ENCODE data around the gene TSPAN19. TPM values are rescaled to one million over a fixed set of nuclear protein-coding genes. Genes with fewer than 3 reads are reported as not detected.
A peak's percentile ranks its signal among the peaks of the same experiment; 100 is the strongest.

Gene TSPAN19
- total RNA-seq, 3 donors from 2014 or later = not detected

DNA sequence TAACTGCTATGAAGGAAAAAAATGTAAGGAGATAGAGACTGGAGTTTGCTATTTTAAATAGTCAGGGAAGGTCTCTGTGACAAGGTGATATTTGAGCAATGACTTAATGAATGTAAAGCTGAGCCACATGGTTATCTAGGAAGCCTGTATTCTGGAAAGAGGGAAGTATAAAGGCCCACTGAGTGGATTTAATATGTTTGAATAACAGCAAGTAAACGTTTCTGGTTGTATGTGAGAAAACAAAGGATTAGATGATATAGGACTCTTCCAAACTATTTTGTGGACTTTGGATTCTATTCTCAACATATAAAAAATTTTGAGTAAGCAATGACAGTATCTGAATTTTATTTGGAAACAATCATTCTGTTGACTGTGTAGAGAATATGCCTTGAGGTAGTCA, 5.3 kb upstream of the TSPAN19 start:
- TF ChIP-seq POLR2A (IDR thresholded peaks at IDR 0.05) = no peak
- TF ChIP-seq, protein P1, sequence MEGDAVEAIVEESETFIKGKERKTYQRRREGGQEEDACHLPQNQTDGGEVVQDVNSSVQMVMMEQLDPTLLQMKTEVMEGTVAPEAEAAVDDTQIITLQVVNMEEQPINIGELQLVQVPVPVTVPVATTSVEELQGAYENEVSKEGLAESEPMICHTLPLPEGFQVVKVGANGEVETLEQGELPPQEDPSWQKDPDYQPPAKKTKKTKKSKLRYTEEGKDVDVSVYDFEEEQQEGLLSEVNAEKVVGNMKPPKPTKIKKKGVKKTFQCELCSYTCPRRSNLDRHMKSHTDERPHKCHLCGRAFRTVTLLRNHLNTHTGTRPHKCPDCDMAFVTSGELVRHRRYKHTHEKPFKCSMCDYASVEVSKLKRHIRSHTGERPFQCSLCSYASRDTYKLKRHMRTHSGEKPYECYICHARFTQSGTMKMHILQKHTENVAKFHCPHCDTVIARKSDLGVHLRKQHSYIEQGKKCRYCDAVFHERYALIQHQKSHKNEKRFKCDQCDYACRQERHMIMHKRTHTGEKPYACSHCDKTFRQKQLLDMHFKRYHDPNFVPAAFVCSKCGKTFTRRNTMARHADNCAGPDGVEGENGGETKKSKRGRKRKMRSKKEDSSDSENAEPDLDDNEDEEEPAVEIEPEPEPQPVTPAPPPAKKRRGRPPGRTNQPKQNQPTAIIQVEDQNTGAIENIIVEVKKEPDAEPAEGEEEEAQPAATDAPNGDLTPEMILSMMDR (IDR thresholded peaks at IDR 0.05) = no peak
- no peak for TF ChIP-seq POLR2AphosphoS5 (IDR thresholded peaks at IDR 0.05)
- Histone ChIP-seq H3K9me3 (no peaks in the 10 kb centered on the region), H3K4me3 (no peak overlapping the region), H3K27me3 (no peaks in the 10 kb centered on the region), H3K36me3 (peaks cover 6% of the 10 kb centered on the region), H3K27ac (no peak overlapping the region), H3K4me1 (no peaks in the 10 kb centered on the region)
- DNase-seq (ENCODE audit: low spot score in 2 of 2) = no peak
- intact Hi-C loops (cut with DNase I; ENCODE audit: low total_unique reads) = no loop called here

DNA sequence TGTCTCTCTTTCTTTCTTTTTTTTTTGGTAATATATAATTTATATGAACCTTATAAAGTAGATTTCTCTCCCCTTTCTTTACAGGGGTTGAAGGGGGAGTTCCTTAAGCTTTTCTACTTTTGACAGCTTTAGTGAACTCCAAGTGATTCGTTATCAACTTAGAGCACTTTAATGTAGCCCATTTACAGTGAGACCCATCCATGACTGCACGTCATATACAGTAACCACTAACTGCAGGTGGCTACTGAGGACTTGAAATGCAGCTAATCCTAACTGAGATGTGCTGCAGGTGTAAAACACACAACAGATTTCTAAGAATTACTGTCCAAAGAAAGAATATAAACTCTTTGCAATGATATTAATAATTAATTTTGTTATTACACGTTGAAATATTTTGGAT, 656 bp upstream of the TSPAN19 start:
- peak overlapping the region; percentile 30 to 67 (median 57) for H3K4me3 ChIP-seq
- no peaks in the 10 kb centered on the region for H3K9me3 ChIP-seq
- H3K27ac ChIP-seq = peak overlapping the region in 1 of 2 donors; percentile 26
- no peaks in the 10 kb centered on the region for H3K4me1 ChIP-seq
- no peaks in the 10 kb centered on the region for H3K27me3 ChIP-seq
- TF ChIP-seq, protein P1 (IDR thresholded peaks at IDR 0.05) = no peak
- TF ChIP-seq POLR2A (IDR thresholded peaks at IDR 0.05) = no peak
- TF ChIP-seq POLR2AphosphoS5 (IDR thresholded peaks at IDR 0.05) = no peak
- intact Hi-C loops (cut with DNase I; ENCODE audit: low total_unique reads) = loop anchor here (10.0 kb wide), 1 partner anchor 162 kb away; no protein-coding TSS in a partner anchor
- no peak for DNase-seq (ENCODE audit: low spot score in 2 of 2)
- no peaks in the 10 kb centered on the region for H3K36me3 ChIP-seq

DNA sequence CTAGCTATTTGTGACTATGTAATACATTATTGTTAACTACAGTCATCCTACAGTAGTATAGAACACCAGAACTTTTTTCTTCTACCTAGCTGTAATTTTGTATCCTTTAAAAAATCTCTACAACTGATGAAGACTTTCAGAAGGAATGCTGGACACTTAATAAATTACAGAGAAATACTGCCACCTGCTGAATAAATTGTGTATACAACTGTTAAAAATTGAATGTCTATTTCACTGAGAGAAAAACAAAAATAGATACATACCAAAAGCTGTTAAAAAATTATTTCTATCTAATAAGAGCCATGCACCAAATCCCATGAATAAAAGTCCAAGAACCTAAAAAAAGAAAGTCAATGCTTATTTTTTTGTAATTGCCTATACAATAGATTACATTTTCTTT, 6.6 kb downstream of the TSPAN19 start:
- DNase-seq (ENCODE audit: low spot score in 2 of 2) = no peak
- no peak overlapping the region for H3K27ac ChIP-seq
- no peaks in the 10 kb centered on the region for H3K9me3 ChIP-seq
- no peaks in the 10 kb centered on the region for H3K4me1 ChIP-seq
- intact Hi-C loops (cut with DNase I; ENCODE audit: low total_unique reads) = no loop called here
- no peaks in the 10 kb centered on the region for H3K36me3 ChIP-seq
- TF ChIP-seq POLR2AphosphoS5 (IDR thresholded peaks at IDR 0.05) = no peak
- TF ChIP-seq, protein P1 (IDR thresholded peaks at IDR 0.05) = peak in 2 of 3 donors; percentile 35 to 58
- no peak for TF ChIP-seq POLR2A (IDR thresholded peaks at IDR 0.05)
- H3K27me3 ChIP-seq = no peaks in the 10 kb centered on the region
- H3K4me3 ChIP-seq = no peak overlapping the region

DNA sequence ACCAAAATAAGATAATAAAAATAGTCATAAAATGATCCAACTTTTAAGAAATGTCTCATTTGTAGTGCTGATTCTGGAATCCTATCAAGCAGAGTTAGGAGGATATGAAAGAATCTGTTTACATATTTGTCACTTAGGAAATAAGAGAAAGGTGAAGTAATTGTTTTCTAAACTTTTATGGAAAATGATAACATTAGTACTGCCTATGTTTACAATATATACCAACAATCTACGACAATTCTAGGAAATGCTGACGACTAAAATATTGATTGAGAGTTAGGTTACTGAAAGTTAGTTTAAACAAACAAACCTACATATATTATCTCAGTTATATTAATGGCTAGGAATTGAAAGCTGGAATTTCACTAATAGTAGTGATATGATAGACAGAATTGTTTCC, 18.0 kb downstream of the TSPAN19 start:
- intact Hi-C loops (cut with DNase I; ENCODE audit: low total_unique reads) = no loop called here
- Histone ChIP-seq H3K27ac (no peak overlapping the region), H3K9me3 (no peaks in the 10 kb centered on the region), H3K36me3 (no peaks in the 10 kb centered on the region), H3K4me3 (no peak overlapping the region), H3K4me1 (no peaks in the 10 kb centered on the region), H3K27me3 (no peaks in the 10 kb centered on the region)
- no peak for DNase-seq (ENCODE audit: low spot score in 2 of 2)
- TF ChIP-seq, protein P1 (IDR thresholded peaks at IDR 0.05) = no peak
- no peak for TF ChIP-seq POLR2AphosphoS5 (IDR thresholded peaks at IDR 0.05)
- TF ChIP-seq POLR2A (IDR thresholded peaks at IDR 0.05) = no peak

DNA sequence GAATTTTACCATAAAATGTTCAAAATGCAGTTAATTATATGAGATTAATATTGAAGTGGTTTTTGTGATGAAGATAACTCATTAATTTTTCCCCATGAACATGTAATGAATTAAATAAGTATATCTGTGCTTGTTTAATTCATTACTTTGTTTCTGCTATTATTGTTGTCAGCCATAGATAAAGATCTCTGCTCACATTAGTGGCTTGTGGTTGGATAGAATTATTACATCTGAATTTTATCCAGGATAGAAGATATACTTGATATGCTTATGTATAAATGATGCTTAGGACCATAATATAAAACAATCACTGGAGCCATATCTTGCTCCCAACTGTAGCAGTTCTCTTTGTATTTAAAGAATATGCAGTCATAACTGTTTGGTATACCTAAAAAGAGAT, 18.5 kb downstream of the TSPAN19 start:
- Histone ChIP-seq H3K27me3 (no peaks in the 10 kb centered on the region), H3K27ac (no peak overlapping the region), H3K36me3 (no peaks in the 10 kb centered on the region), H3K9me3 (no peaks in the 10 kb centered on the region), H3K4me3 (no peak overlapping the region), H3K4me1 (no peaks in the 10 kb centered on the region)
- intact Hi-C loops (cut with DNase I; ENCODE audit: low total_unique reads) = no loop called here
- TF ChIP-seq, protein P1 (IDR thresholded peaks at IDR 0.05) = no peak
- TF ChIP-seq POLR2AphosphoS5 (IDR thresholded peaks at IDR 0.05) = no peak
- no peak for TF ChIP-seq POLR2A (IDR thresholded peaks at IDR 0.05)
- no peak for DNase-seq (ENCODE audit: low spot score in 2 of 2)

Data from breast epithelium (tissue), 4 donors.